SK-N-SH treated with all-trans-retinoic acid at 6 μM for 48 hours (cell line): ENCODE data around the gene ACO1.

Source experiments
- ATAC-seq: fragments of 200-7000 bp; cut with Tn5 transposase; 3 replicates; pipeline ENCODE4 v1.9.1; 2020; ENCODE audit warnings: mild to moderate bottlenecking, moderate library complexity
- ARNTL ChIP-seq: fragments of 450-650 bp; formaldehyde crosslinking; IDR thresholded peaks from 2 replicates; pipeline ENCODE4 v1.5.0; 2020; ENCODE audit warnings: low read depth, mild to moderate bottlenecking, moderate library complexity, borderline replicate concordance
- BACH2 ChIP-seq: fragments of 250-450 bp; sonication (Bioruptor Pico); IDR thresholded peaks from 2 replicates; pipeline ENCODE4 v1.9.0; 2021; ENCODE audit warnings: mild to moderate bottlenecking, borderline replicate concordance
- CREB5 ChIP-seq: fragments of 250-450 bp; sonication (Bioruptor Pico); IDR thresholded peaks from 2 replicates; pipeline ENCODE4 v1.5.1; 2020; ENCODE audit warnings: low read depth, mild to moderate bottlenecking, moderate library complexity
- CSDC2 ChIP-seq: fragments of 250-450 bp; sonication (Bioruptor Pico); IDR thresholded peaks from 2 replicates; pipeline ENCODE4 v1.5.0; 2020; ENCODE audit warnings: mild to moderate bottlenecking, moderate library complexity
- ESRRG ChIP-seq: fragments of 250-450 bp; sonication (Bioruptor Pico); IDR thresholded peaks from 2 replicates; pipeline ENCODE4 v1.6.1; 2021; ENCODE audit warnings: mild to moderate bottlenecking
- GLIS3 ChIP-seq: fragments of 250-450 bp; sonication (Bioruptor Pico); IDR thresholded peaks from 2 replicates; pipeline ENCODE4 v1.5.0; 2020; ENCODE audit warnings: mild to moderate bottlenecking, moderate library complexity
- ISL1 ChIP-seq: fragments of 250-450 bp; sonication (Bioruptor Pico); IDR thresholded peaks from 2 replicates; pipeline ENCODE4 v2.1.2; 2022; ENCODE audit warnings: mild to moderate bottlenecking, moderate library complexity
- PPARA ChIP-seq: fragments of 250-450 bp; sonication (Bioruptor Pico); IDR thresholded peaks from 2 replicates; pipeline ENCODE4 v1.5.0; 2020; ENCODE audit warnings: mild to moderate bottlenecking, borderline replicate concordance
- SNAI2 ChIP-seq: fragments of 250-450 bp; sonication (Bioruptor Pico); IDR thresholded peaks from 2 replicates; pipeline ENCODE4 v1.5.0; 2020; ENCODE audit warnings: mild to moderate bottlenecking, moderate library complexity
- TCF4 ChIP-seq: fragments of 250-450 bp; sonication (Bioruptor Pico); IDR thresholded peaks from 2 replicates; pipeline ENCODE4 v1.8.0; 2021; ENCODE audit warnings: mild to moderate bottlenecking, moderate library complexity, borderline replicate concordance
- TOX ChIP-seq: fragments of 250-450 bp; sonication (Bioruptor Pico); IDR thresholded peaks from 2 replicates; pipeline ENCODE4 v1.8.0; 2021; ENCODE audit warnings: mild to moderate bottlenecking, moderate library complexity, borderline replicate concordance
- TSHZ2 ChIP-seq: fragments of 250-450 bp; sonication (Bioruptor Pico); IDR thresholded peaks from 2 replicates; pipeline ENCODE4 v1.5.0; 2020; ENCODE audit warnings: mild to moderate bottlenecking, moderate library complexity
- ZC3H10 ChIP-seq: fragments of 250-450 bp; sonication (Bioruptor Pico); IDR thresholded peaks from 2 replicates; pipeline ENCODE4 v1.5.1; 2021; ENCODE audit warnings: mild to moderate bottlenecking, moderate library complexity
- ZFP3 ChIP-seq: fragments of 250-450 bp; sonication (Bioruptor Pico); IDR thresholded peaks from 2 replicates; pipeline ENCODE4 v1.5.0; 2020; ENCODE audit warnings: mild to moderate bottlenecking, moderate library complexity
- ZFP30 ChIP-seq: fragments of 450-650 bp; formaldehyde crosslinking; IDR thresholded peaks from 2 replicates; pipeline ENCODE4 v1.5.0; 2022; ENCODE audit warnings: mild to moderate bottlenecking, moderate library complexity
- ZNF565 ChIP-seq: fragments of 450-650 bp; formaldehyde crosslinking; conservative IDR thresholded peaks from 2 replicates; pipeline ENCODE4 v1.5.0; 2020; ENCODE audit warnings: low read depth, mild to moderate bottlenecking, moderate library complexity
- ZNF70 ChIP-seq: fragments of 450-650 bp; formaldehyde crosslinking; IDR thresholded peaks from 2 replicates; pipeline ENCODE4 v1.5.0; 2020; ENCODE audit warnings: mild to moderate bottlenecking, moderate library complexity
- ZNF8 ChIP-seq: fragments of 450-650 bp; formaldehyde crosslinking; IDR thresholded peaks from 2 replicates; pipeline ENCODE4 v1.5.0; 2020; ENCODE audit warnings: mild to moderate bottlenecking, moderate library complexity
- TF ChIP-seq, protein P1 (sequence below): fragments of 250-450 bp; sonication (Bioruptor Pico); IDR thresholded peaks from 2 replicates; pipeline ENCODE4 v1.8.0; 2021; ENCODE audit warnings: low read depth, mild to moderate bottlenecking, moderate library complexity, borderline replicate concordance
- TF ChIP-seq, protein P2 (sequence below): fragments of 250-450 bp; sonication (Bioruptor Pico); IDR thresholded peaks from 2 replicates; pipeline ENCODE4 v1.5.1; 2021; ENCODE audit warnings: mild to moderate bottlenecking, moderate library complexity

The ACO1 gene

DNA sequence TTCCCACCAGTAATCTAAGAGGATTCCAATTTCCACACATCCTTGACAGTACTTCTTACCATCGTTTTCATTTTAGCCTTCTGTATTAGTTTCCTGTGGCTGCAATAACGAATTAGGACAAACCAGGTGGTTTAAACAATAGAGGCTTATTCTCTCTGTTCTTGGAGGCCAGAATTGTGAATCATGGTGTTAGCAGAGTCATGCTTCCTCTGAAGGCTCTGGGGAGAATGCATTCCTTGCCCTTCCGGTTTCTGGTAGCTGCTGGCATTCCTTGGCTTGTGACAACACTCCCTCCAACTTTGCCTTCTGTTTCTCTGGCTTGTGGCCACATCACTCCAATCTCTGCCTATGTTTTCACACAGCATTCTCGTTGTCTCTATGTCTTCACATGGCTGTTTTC, 118.0 kb downstream of the ACO1 start:
- ATAC-seq = no peak
- TF ChIP-seq ZNF8 = no peak
- no peak for TF ChIP-seq CREB5 (CRISPR knock-in tag)
- no peak for TF ChIP-seq ZNF565 (CRISPR knock-in tag)
- TF ChIP-seq ZNF70 (CRISPR knock-in tag) = no peak
- no peak for TF ChIP-seq ISL1
- TF ChIP-seq, protein P1, sequence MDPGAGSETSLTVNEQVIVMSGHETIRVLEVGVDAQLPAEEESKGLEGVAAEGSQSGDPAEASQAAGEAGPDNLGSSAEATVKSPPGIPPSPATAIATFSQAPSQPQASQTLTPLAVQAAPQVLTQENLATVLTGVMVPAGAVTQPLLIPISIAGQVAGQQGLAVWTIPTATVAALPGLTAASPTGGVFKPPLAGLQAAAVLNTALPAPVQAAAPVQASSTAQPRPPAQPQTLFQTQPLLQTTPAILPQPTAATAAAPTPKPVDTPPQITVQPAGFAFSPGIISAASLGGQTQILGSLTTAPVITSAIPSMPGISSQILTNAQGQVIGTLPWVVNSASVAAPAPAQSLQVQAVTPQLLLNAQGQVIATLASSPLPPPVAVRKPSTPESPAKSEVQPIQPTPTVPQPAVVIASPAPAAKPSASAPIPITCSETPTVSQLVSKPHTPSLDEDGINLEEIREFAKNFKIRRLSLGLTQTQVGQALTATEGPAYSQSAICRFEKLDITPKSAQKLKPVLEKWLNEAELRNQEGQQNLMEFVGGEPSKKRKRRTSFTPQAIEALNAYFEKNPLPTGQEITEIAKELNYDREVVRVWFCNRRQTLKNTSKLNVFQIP (CRISPR knock-in tag) = no peak
- TF ChIP-seq TOX (CRISPR knock-in tag) = no peak
- no peak for TF ChIP-seq CSDC2 (CRISPR knock-in tag)
- no peak for TF ChIP-seq GLIS3 (CRISPR knock-in tag)
- no peak for TF ChIP-seq ESRRG (CRISPR knock-in tag)
- TF ChIP-seq, protein P2, sequence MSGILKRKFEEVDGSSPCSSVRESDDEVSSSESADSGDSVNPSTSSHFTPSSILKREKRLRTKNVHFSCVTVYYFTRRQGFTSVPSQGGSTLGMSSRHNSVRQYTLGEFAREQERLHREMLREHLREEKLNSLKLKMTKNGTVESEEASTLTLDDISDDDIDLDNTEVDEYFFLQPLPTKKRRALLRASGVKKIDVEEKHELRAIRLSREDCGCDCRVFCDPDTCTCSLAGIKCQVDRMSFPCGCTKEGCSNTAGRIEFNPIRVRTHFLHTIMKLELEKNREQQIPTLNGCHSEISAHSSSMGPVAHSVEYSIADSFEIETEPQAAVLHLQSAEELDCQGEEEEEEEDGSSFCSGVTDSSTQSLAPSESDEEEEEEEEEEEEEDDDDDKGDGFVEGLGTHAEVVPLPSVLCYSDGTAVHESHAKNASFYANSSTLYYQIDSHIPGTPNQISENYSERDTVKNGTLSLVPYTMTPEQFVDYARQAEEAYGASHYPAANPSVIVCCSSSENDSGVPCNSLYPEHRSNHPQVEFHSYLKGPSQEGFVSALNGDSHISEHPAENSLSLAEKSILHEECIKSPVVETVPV = no peak
- TF ChIP-seq ARNTL (CRISPR knock-in tag) = no peak
- TF ChIP-seq TSHZ2 (CRISPR knock-in tag) = no peak
- TF ChIP-seq ZC3H10 = no peak
- no peak for TF ChIP-seq TCF4 (CRISPR knock-in tag)
- TF ChIP-seq ZFP3 = no peak
- no peak for TF ChIP-seq ZFP30 (CRISPR knock-in tag)

- no peak for TF ChIP-seq TOX (CRISPR knock-in tag)
- TF ChIP-seq PPARA = no peak
- no peak for TF ChIP-seq SNAI2
- no peak for TF ChIP-seq ZFP30 (CRISPR knock-in tag)
- no peak for TF ChIP-seq ZNF70 (CRISPR knock-in tag)
- no peak for TF ChIP-seq BACH2 (CRISPR knock-in tag)
- no peak for TF ChIP-seq TCF4 (CRISPR knock-in tag)
- no peak for ATAC-seq
Observed at GRCh38 chr9:32503008-32503407, 118.6 kb downstream of the ACO1 start.
